CD4-positive, alpha-beta T cell treated with Interleukin-6 for 4 hours (primary cell): Measurements from ENCODE around the gene SLC25A45.
"Not testable (repeated sequence)": the region's sequence is repeated elsewhere in the genome, so short reads cannot be mapped to it uniquely, and the experiment has no call there.

ENCODE experiments used
- DNase-seq: peaks from one replicate; pipeline ENCODE4 v3.0.0-alpha.2; 2020; ENCODE audit warnings: mixed read lengths

SLC25A45 gene

DNA sequence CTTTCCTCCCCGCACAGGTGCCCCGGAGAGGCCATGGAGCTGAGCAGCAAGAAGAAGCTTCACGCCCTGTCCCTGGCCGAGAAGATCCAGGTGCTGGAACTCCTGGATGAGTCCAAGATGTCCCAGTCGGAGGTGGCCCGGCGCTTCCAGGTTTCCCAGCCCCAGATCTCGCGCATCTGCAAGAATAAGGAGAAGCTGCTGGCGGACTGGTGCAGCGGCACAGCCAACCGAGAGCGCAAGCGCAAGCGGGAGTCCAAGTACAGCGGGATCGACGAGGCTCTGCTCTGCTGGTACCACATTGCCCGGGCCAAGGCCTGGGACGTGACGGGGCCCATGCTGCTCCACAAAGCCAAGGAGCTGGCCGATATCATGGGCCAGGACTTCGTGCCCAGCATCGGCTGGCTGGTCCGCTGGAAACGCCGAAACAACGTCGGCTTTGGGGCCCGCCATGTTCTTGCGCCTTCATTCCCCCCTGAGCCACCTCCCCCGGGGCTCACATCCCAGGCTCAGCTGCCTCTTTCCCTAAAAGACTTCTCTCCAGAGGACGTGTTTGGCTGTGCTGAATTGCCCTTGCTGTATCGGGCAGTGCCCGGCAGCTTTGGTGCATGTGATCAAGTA lies 26.6 kb downstream of the SLC25A45 start:
- no peak for DNase-seq

DNA sequence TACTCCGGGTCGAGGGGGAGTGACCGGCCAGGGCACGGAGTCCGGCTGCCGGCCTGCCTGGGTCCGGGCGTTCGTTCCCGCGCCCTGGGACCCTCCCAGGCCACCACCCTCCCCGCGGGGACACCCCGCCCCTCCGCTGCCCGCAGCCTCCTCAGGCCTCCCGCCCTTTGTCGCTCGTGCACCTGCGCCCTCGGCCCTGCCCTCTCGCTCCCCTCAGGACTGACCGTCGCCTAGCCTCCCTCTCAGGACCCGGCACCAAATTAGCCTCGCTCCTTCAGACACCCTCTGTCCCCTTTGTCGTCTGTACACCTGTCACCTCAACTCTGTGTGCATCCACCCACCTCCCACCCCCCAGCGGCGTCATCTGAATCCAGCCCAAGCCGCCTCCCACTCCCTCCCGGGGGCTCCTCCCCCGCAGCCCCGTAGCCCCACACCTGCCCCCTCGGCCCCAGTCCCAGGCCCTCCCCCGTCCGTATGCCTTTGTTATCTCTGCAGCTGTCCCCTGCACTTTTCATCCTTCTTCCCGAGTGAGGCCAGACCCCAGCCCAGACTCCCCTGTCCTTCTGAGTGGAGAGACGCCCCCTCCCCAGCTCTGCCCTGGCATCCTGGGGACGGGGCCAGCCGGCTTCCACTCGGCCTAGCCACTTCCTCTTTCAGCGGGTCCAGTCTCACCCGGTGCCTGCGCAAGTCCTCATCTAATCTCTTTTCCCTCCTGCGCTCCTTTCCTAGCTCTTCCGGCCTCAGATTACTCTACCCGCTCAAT lies 27.3 kb downstream of the SLC25A45 start:
- DNase-seq = peak; percentile 70

GRCh38 chr11:65354265-65355012 lies 28.0 kb downstream of the SLC25A45 start, which contains the start of gene TIGD3:
TIGD3 (plus strand) TSS chr11:65354751; CDS start chr11:65355809, 1,058 bp downstream.
- DNase-seq = peak; percentile 99

- no peak for DNase-seq
Measured at GRCh38 chr11:65353900-65354264, 28.6 kb downstream of the SLC25A45 start.

DNA sequence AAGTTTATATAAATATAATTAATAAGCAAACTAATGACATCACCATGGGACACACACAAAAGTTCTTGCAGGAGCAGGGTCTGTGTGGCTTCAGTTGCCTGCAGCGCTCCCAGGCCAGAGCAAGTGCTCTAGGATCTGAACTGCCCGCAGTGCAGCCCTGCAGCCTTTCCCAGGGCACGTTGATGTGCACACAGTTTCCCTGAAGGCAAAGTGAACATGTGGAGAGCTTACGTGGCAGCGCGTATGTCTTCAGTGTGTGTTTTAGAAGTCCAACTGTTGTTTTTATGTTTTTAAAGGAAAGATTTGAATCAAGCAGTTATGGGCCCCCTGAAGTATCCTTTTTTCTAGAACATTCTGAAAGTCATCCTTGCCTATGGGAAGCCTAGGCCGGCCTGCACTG lies 29.1 kb downstream of the SLC25A45 start:
- no peak for DNase-seq

DNA sequence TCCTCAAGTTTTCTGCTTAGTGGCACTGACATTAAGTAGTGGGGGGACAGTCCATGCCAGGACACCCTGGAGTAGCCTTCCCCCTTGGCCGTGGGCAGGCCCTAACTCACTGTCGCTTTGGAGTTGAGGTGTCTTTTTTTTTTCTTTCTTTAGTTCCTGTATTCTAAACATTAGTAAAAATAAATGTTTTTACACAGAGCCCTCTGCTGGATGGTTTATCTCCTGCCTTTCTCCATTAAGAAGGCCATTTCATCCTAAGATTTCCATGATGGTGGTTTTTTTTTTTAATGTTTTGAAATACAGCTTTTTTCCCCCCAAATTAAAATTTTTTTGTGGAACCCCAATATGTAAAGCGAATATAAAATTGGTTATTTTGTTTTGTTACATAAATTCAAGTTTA lies 29.7 kb downstream of the SLC25A45 start:
- no peak for DNase-seq

GRCh38 chr11:65351511-65351910 lies 30.9 kb downstream of the SLC25A45 start:
- DNase-seq = no peak

DNA sequence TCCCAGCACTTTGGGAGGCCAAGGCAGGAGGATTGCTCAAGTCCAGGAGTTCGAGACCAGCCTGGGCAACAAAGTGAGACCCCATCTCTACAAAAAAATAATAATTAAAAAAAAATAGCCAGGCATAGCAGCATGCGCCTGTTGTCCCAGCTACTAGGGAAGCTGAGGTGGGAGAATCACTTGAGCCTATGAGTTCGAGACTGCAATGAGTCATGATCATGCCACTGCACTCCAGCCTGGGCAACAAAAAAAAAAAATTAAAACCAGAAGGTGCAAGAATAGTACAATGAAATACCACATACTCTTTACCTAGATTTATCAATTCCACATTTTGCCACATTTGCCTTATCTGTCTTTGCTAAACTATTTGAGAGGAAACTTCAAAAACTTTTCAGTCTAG lies 40.6 kb downstream of the SLC25A45 start:
- no peak for DNase-seq

- no peak for DNase-seq
Measured at GRCh38 chr11:65340226-65340625, 42.2 kb downstream of the SLC25A45 start.

GRCh38 chr11:65338676-65339075 lies 43.8 kb downstream of the SLC25A45 start:
- DNase-seq = no peak

- no peak for DNase-seq
Measured at GRCh38 chr11:65334696-65335295, 47.6 kb downstream of the SLC25A45 start.

- DNase-seq = not testable (repeated sequence)
Measured at GRCh38 chr11:65332591-65332990, 49.9 kb downstream of the SLC25A45 start.

DNA sequence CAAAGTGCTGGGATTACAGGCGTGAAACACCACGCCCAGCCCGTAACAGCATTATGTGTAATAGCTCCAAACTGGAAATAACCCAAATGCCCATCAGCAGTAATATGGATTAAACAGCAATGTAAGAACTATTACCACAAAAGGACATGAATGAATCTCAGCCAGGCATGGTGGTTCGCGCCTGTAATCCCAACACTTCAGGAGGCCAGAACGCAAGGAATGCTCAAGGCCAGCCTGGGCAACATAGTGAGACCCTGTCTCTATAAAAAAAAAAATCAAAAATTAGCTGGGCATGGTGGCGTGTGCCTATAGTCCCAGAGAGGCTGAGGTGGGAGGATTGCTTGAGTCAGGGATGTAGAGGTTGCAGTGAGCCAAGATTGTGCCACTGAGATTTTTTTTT lies 51.9 kb downstream of the SLC25A45 start:
- DNase-seq = no peak

- peak; percentile 92 for DNase-seq
Measured at GRCh38 chr11:65329944-65330403, 52.5 kb downstream of the SLC25A45 start.

DNA sequence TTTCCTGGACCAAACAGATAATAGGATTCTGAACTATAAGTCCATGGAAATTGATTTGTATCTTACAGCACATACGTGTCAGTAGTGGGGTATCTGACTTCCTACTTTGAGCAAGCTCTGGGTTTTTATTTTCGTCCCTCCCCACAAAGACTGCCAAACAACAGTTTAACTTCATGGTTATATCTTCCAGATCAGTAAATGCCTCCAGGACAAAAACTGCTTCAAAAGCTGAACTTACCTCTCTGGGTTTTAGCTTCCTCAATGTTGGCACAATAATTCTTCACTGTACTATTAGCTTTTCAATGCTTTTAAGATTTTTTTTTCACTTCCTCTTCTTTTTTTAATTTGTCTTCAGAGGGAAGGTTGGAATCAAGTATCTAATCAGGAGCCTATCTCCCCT lies 53.0 kb downstream of the SLC25A45 start:
- DNase-seq = no peak

GRCh38 chr11:65327021-65327420 lies 55.4 kb downstream of the SLC25A45 start:
- DNase-seq = no peak

- DNase-seq = no peak
Measured at GRCh38 chr11:65325435-65325834, 57.0 kb downstream of the SLC25A45 start.
